Prostate gland (tissue), 2 donors: ENCODE results near the gene TXNDC17.

Source experiments
- POLR2A ChIP-seq: fragments of 450-650 bp; IDR thresholded peaks from one replicate; pipeline ENCODE4 v1.6.1; 2016; ENCODE audit warnings: antibody characterized with exemption, mild to moderate bottlenecking
- TF ChIP-seq, protein P1 (sequence below), 4 experiments: fragments of 200-600 bp in 2 of 4; fragments of 450-650 bp in 2 of 4; sonication (generic) in 2 of 4; IDR thresholded peaks; 1 replicate in 3 of 4; 2 replicates in 1 of 4; pipeline ENCODE4 v1.5.1; 2016 to 2019; ENCODE audit warnings: antibody characterized with exemption in 4 of 4, mild to moderate bottlenecking in 2 of 4, moderate library complexity in 2 of 4

DNA sequence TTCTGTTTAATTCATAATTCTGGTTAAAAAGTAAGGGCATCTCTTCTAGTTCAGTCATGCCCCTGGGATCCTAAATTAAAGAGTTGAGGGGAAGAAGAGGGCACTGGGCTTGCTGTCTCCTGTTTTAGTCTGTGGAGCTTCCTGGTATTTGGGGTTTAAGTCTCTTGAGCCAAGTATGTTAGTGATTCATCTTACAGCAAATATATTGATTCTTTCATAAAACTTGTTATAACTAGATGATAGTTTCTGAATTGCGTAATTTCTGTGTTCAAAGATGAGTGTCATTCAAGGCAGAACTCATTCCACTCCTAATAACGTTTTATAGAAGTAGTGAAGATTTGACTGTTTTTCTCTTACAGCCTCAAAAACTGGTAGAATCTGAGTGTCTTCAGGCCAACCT, 1.7 kb downstream of the TXNDC17 start:
- no peak for TF ChIP-seq POLR2A
- TF ChIP-seq, protein P1, sequence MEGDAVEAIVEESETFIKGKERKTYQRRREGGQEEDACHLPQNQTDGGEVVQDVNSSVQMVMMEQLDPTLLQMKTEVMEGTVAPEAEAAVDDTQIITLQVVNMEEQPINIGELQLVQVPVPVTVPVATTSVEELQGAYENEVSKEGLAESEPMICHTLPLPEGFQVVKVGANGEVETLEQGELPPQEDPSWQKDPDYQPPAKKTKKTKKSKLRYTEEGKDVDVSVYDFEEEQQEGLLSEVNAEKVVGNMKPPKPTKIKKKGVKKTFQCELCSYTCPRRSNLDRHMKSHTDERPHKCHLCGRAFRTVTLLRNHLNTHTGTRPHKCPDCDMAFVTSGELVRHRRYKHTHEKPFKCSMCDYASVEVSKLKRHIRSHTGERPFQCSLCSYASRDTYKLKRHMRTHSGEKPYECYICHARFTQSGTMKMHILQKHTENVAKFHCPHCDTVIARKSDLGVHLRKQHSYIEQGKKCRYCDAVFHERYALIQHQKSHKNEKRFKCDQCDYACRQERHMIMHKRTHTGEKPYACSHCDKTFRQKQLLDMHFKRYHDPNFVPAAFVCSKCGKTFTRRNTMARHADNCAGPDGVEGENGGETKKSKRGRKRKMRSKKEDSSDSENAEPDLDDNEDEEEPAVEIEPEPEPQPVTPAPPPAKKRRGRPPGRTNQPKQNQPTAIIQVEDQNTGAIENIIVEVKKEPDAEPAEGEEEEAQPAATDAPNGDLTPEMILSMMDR (IDR thresholded peaks at IDR 0.05): no peak
